ENCODE measurements around the gene ACSL5. TPM values are rescaled to one million over a fixed set of nuclear protein-coding genes. Genes with fewer than 3 reads are reported as not detected.
A peak's percentile ranks its signal among the peaks of the same experiment; 100 is the strongest.

The ACSL5 gene
- total RNA-seq, 1 donor from 2014 or later, result 53.5 TPM

GRCh38 chr10:112429147-112429546 lies 55.2 kb downstream of the ACSL5 start:
- CTCF ChIA-PET, result no interaction called here
- peak overlapping the region; percentile 27 for H3K27ac Mint-ChIP-seq
- POLR2A ChIA-PET, result interaction anchor here (0.6 to 1.0 kb wide), 2 partner anchors 53 to 245 kb away, joined by 3 to 6 read pairs; no protein-coding TSS in a partner anchor

GRCh38 chr10:112429654-112430230 lies 55.8 kb downstream of the ACSL5 start:
- Mint-ChIP-seq H3K9me3 (no peaks in the 10 kb centered on the region), H3K27ac (peak overlapping the region; percentile 27), H3K4me3 (no peak overlapping the region), H3K4me1 (peaks cover 7% of the 10 kb centered on the region), H3K36me3 (ENCODE audit: low read depth) (peaks cover 85% of the 10 kb centered on the region), H3K27me3 (no peaks in the 10 kb centered on the region)
- TF ChIP-seq CTCF (IDR thresholded peaks at IDR 0.05), result no peak
- POLR2A ChIA-PET, result interaction anchor here (0.6 to 1.0 kb wide), 2 partner anchors 54 to 245 kb away, joined by 3 to 6 read pairs; no protein-coding TSS in a partner anchor
- no peak for ATAC-seq (ENCODE audit: low read depth)
- intact Hi-C loops (cut with micrococcal nuclease), result loop anchor here (5.0 to 10.0 kb wide), 3 partner anchors 43 to 247 kb away; partner anchors contain the start of gene GPAM
- DNase-seq, result no peak
- CTCF ChIA-PET, result no interaction called here

More at GRCh38 chr10:112429147-112429546, 55.2 kb downstream of the ACSL5 start:
- ATAC-seq (ENCODE audit: low read depth), result peak; percentile 54
- no peak for TF ChIP-seq CTCF (IDR thresholded peaks at IDR 0.05)
- peaks cover 7% of the 10 kb centered on the region for H3K4me1 Mint-ChIP-seq
- no peak for DNase-seq
- no peak overlapping the region for H3K4me3 Mint-ChIP-seq
- peaks cover 85% of the 10 kb centered on the region for H3K36me3 Mint-ChIP-seq (ENCODE audit: low read depth)
- intact Hi-C loops (cut with micrococcal nuclease), result no loop called here
- no peaks in the 10 kb centered on the region for H3K27me3 Mint-ChIP-seq
- no peaks in the 10 kb centered on the region for H3K9me3 Mint-ChIP-seq

- Mint-ChIP-seq H3K27me3 (no peaks in the 10 kb centered on the region), H3K36me3 (ENCODE audit: low read depth) (peaks cover 78% of the 10 kb centered on the region), H3K4me1 (peaks cover 7% of the 10 kb centered on the region), H3K27ac (no peak overlapping the region), H3K4me3 (no peak overlapping the region), H3K9me3 (no peaks in the 10 kb centered on the region)
- ChIA-PET CTCF (interaction anchor here (1.2 to 2.5 kb wide), 2 partner anchors 7 to 39 kb away, joined by 4 to 8 read pairs; no protein-coding TSS in a partner anchor), POLR2A (no interaction called here)
- intact Hi-C loops (cut with micrococcal nuclease), result loop anchor here (5.0 to 10.0 kb wide), 3 partner anchors 39 to 251 kb away; partner anchors contain the start of gene GPAM
- DNase-seq (no peak), ATAC-seq (ENCODE audit: low read depth) (no peak)
- no peak for TF ChIP-seq CTCF (IDR thresholded peaks at IDR 0.05)
These were observed 59.2 kb downstream of the ACSL5 start for GRCh38 chr10:112433136-112433535.

- no peak for ATAC-seq (ENCODE audit: low read depth)
- no peaks in the 10 kb centered on the region for H3K4me1 Mint-ChIP-seq
- H3K36me3 Mint-ChIP-seq (ENCODE audit: low read depth), result peaks cover 69% of the 10 kb centered on the region
- H3K27me3 Mint-ChIP-seq, result no peaks in the 10 kb centered on the region
- H3K4me3 Mint-ChIP-seq, result no peak overlapping the region
- CTCF ChIA-PET, result interaction anchor here (0.8 to 3.1 kb wide), 12 partner anchors 9 to 320 kb away, joined by 3 to 11 read pairs (median 4); partner anchors contain the start of gene GPAM
- intact Hi-C loops (cut with micrococcal nuclease), result loop anchor here (2.0 to 10.0 kb wide), 4 partner anchors 37 to 318 kb away; partner anchors contain the start of gene GPAM
- no peaks in the 10 kb centered on the region for H3K9me3 Mint-ChIP-seq
- no peak overlapping the region for H3K27ac Mint-ChIP-seq
- DNase-seq, result no peak
- POLR2A ChIA-PET, result interaction anchor here (1.5 kb wide), 1 partner anchor 12 kb away, joined by 4 read pairs; the partner anchor contains the start of genes VTI1A and ZDHHC6
- TF ChIP-seq CTCF (IDR thresholded peaks at IDR 0.05), result no peak
These were observed 61.2 kb downstream of the ACSL5 start for GRCh38 chr10:112434988-112435619.

GRCh38 chr10:112438356-112438755 lies 64.4 kb downstream of the ACSL5 start:
- intact Hi-C loops (cut with micrococcal nuclease), result loop anchor here (10.0 kb wide), 1 partner anchor 124 kb away; no protein-coding TSS in a partner anchor

More at GRCh38 chr10:112438356-112438755, 64.4 kb downstream of the ACSL5 start:
- ATAC-seq (ENCODE audit: low read depth), result no peak
- Mint-ChIP-seq H3K27me3 (no peaks in the 10 kb centered on the region), H3K9me3 (no peaks in the 10 kb centered on the region), H3K36me3 (ENCODE audit: low read depth) (peaks cover 68% of the 10 kb centered on the region), H3K27ac (no peak overlapping the region), H3K4me1 (no peaks in the 10 kb centered on the region), H3K4me3 (no peak overlapping the region)
- no peak for TF ChIP-seq CTCF (IDR thresholded peaks at IDR 0.05)
- CTCF ChIA-PET, result no interaction called here
- POLR2A ChIA-PET, result no interaction called here
- no peak for DNase-seq
